Measurements from ENCODE around the gene ITPRID2. TPM values are rescaled to one million over a fixed set of nuclear protein-coding genes. Genes with fewer than 3 reads are reported as not detected.

Gene ITPRID2
- total RNA-seq, 4 donors from 2014 or later = 20.1 to 69.2 (median 60.1) TPM

- Histone ChIP-seq H3K27me3 (no peaks in the 10 kb centered on the region), H3K4me1 (peaks cover 0 to 10% (median 0%) of the 10 kb centered on the region in 3 donors), H3K4me3 (no peak overlapping the region), H3K27ac (peak overlapping the region in 1 of 4 donors; percentile 14), H3K9me3 (no peaks in the 10 kb centered on the region), H3K36me3 (no peaks in the 10 kb centered on the region)
- 46 to 64% methylated on average over 2 of the region's 2 CpGs for whole genome bisulfite sequencing, 2 donors
- intact Hi-C loops (cut with DNase I) = no loop called here
- no peak for DNase-seq
- TF ChIP-seq POLR2A (IDR thresholded peaks at IDR 0.05) = no peak
- no peak for TF ChIP-seq CTCF (IDR thresholded peaks at IDR 0.05)
Observed at GRCh38 chr2:181978351-181979150, 87.0 kb downstream of the ITPRID2 start.

Other genes starting within 250 kb of the ITPRID2 start
- gene CERKL, start 234.6 kb upstream of the ITPRID2 start, total RNA-seq = under 1 TPM in 1 of 4 donors, not detected in 3; 0.15 TPM
- not detected for gene NEUROD1, start 211.2 kb upstream of the ITPRID2 start, total RNA-seq
- gene PPP1R1C, start 94.1 kb downstream of the ITPRID2 start, total RNA-seq = 1 to 10 TPM in 2 of 4 donors, not detected in 2; 1.1 to 9.2 TPM